ENCODE data around the gene ITPRIPL1.

DNA sequence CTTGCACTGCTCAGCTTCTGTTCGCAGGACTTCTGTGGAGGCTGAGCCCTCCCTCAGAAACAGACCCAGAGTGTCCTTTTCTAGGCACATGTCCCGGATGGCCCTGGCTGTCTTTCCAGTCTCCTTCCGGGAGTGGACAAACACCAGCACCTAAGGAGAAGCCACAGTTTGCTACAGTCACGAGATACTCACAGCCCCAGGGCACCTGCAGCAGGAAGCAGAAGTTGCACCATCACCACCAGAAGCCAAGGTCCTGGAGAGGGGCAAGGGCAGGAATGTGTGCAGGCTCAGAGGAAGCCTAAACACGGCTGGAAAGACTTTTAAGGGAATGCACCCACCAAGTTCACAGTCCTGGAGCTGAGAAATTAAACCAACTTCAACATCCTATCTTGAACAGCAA is 33.4 kb upstream of the ITPRIPL1 start:
- TF ChIP-seq TAF1 (IDR thresholded peaks at IDR 0.05; ENCODE audit: low read depth, low read length) (no peak), POLR2A (IDR thresholded peaks at IDR 0.05; ENCODE audit: low read depth, low read length) (no peak)

Measured in GM12891 (cell line).